SK-N-SH treated with all-trans-retinoic acid at 6 μM for 48 hours (cell line): ENCODE data around the gene GPATCH1.

Experiments used
- ATAC-seq: fragments of 200-7000 bp; cut with Tn5 transposase; 3 replicates; pipeline ENCODE4 v1.9.1; 2020; ENCODE audit warnings: mild to moderate bottlenecking, moderate library complexity
- ARNTL ChIP-seq: fragments of 450-650 bp; formaldehyde crosslinking; IDR thresholded peaks from 2 replicates; pipeline ENCODE4 v1.5.0; 2020; ENCODE audit warnings: low read depth, mild to moderate bottlenecking, moderate library complexity, borderline replicate concordance
- BACH2 ChIP-seq: fragments of 250-450 bp; sonication (Bioruptor Pico); IDR thresholded peaks from 2 replicates; pipeline ENCODE4 v1.9.0; 2021; ENCODE audit warnings: mild to moderate bottlenecking, borderline replicate concordance
- CSDC2 ChIP-seq: fragments of 250-450 bp; sonication (Bioruptor Pico); IDR thresholded peaks from 2 replicates; pipeline ENCODE4 v1.5.0; 2020; ENCODE audit warnings: mild to moderate bottlenecking, moderate library complexity
- ESRRG ChIP-seq: fragments of 250-450 bp; sonication (Bioruptor Pico); IDR thresholded peaks from 2 replicates; pipeline ENCODE4 v1.6.1; 2021; ENCODE audit warnings: mild to moderate bottlenecking
- GLIS3 ChIP-seq: fragments of 250-450 bp; sonication (Bioruptor Pico); IDR thresholded peaks from 2 replicates; pipeline ENCODE4 v1.5.0; 2020; ENCODE audit warnings: mild to moderate bottlenecking, moderate library complexity
- ISL1 ChIP-seq: fragments of 250-450 bp; sonication (Bioruptor Pico); IDR thresholded peaks from 2 replicates; pipeline ENCODE4 v2.1.2; 2022; ENCODE audit warnings: mild to moderate bottlenecking, moderate library complexity
- OSR1 ChIP-seq: fragments of 250-450 bp; sonication (Bioruptor Pico); IDR thresholded peaks from 2 replicates; pipeline ENCODE4 v1.8.0; 2022; ENCODE audit warnings: moderate library complexity, mild to moderate bottlenecking, inconsistent platforms
- PATZ1 ChIP-seq: fragments of 250-450 bp; sonication (Bioruptor Pico); IDR thresholded peaks from 2 replicates; pipeline ENCODE4 v1.8.0; 2020; ENCODE audit warnings: mild to moderate bottlenecking, moderate library complexity, borderline replicate concordance
- PPARA ChIP-seq: fragments of 250-450 bp; sonication (Bioruptor Pico); IDR thresholded peaks from 2 replicates; pipeline ENCODE4 v1.5.0; 2020; ENCODE audit warnings: mild to moderate bottlenecking, borderline replicate concordance
- RARB ChIP-seq: fragments of 250-450 bp; sonication (Bioruptor Pico); IDR thresholded peaks from 2 replicates; pipeline ENCODE4 v1.8.0; 2021; ENCODE audit warnings: mild to moderate bottlenecking, moderate library complexity
- SNAI2 ChIP-seq: fragments of 250-450 bp; sonication (Bioruptor Pico); IDR thresholded peaks from 2 replicates; pipeline ENCODE4 v1.5.0; 2020; ENCODE audit warnings: mild to moderate bottlenecking, moderate library complexity
- TCF4 ChIP-seq: fragments of 250-450 bp; sonication (Bioruptor Pico); IDR thresholded peaks from 2 replicates; pipeline ENCODE4 v1.8.0; 2021; ENCODE audit warnings: mild to moderate bottlenecking, moderate library complexity, borderline replicate concordance
- TOX ChIP-seq: fragments of 250-450 bp; sonication (Bioruptor Pico); IDR thresholded peaks from 2 replicates; pipeline ENCODE4 v1.8.0; 2021; ENCODE audit warnings: mild to moderate bottlenecking, moderate library complexity, borderline replicate concordance
- TSHZ2 ChIP-seq: fragments of 250-450 bp; sonication (Bioruptor Pico); IDR thresholded peaks from 2 replicates; pipeline ENCODE4 v1.5.0; 2020; ENCODE audit warnings: mild to moderate bottlenecking, moderate library complexity
- ZC3H10 ChIP-seq: fragments of 250-450 bp; sonication (Bioruptor Pico); IDR thresholded peaks from 2 replicates; pipeline ENCODE4 v1.5.1; 2021; ENCODE audit warnings: mild to moderate bottlenecking, moderate library complexity
- ZFP3 ChIP-seq: fragments of 250-450 bp; sonication (Bioruptor Pico); IDR thresholded peaks from 2 replicates; pipeline ENCODE4 v1.5.0; 2020; ENCODE audit warnings: mild to moderate bottlenecking, moderate library complexity
- ZFP30 ChIP-seq: fragments of 450-650 bp; formaldehyde crosslinking; IDR thresholded peaks from 2 replicates; pipeline ENCODE4 v1.5.0; 2022; ENCODE audit warnings: mild to moderate bottlenecking, moderate library complexity
- ZNF565 ChIP-seq: fragments of 450-650 bp; formaldehyde crosslinking; conservative IDR thresholded peaks from 2 replicates; pipeline ENCODE4 v1.5.0; 2020; ENCODE audit warnings: low read depth, mild to moderate bottlenecking, moderate library complexity
- ZNF70 ChIP-seq: fragments of 450-650 bp; formaldehyde crosslinking; IDR thresholded peaks from 2 replicates; pipeline ENCODE4 v1.5.0; 2020; ENCODE audit warnings: mild to moderate bottlenecking, moderate library complexity
- TF ChIP-seq, protein P1 (sequence below): fragments of 250-450 bp; sonication (Bioruptor Pico); IDR thresholded peaks from 2 replicates; pipeline ENCODE4 v1.8.0; 2021; ENCODE audit warnings: low read depth, mild to moderate bottlenecking, moderate library complexity, borderline replicate concordance
- TF ChIP-seq, protein P2 (sequence below): fragments of 250-450 bp; sonication (Bioruptor Pico); IDR thresholded peaks from 2 replicates; pipeline ENCODE4 v1.5.1; 2020; ENCODE audit warnings: low read depth, mild to moderate bottlenecking, moderate library complexity

Gene GPATCH1

DNA sequence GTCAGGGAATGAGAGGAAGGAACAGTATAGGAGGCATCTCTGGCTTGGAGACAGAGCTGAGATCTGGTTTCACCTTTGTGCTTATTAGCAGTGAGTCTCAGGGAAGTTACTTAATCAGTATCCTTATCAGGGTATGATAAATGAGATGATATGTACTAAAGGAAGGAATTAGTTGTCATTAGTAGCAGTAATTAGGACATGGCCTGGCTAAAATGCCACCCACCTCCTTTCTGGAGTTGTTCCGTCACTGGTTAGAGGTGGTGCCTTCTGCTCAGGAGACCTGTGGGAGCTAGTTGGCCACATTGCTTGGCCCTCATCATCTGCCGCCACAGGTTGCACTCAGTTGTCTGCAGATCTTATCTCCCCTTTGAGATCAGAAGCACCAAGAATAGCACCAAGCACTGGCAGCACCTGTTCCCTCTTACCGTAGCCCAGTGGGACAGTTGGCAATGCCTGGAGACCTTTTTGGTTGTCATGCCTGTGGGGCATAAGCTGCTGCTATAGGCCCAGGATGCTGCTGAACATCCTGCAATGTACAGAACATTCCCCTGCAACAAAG, 4.7 kb downstream of the GPATCH1 start (continued):
- TF ChIP-seq ZFP3 (no peak), SNAI2 (CRISPR knock-in tag) (no peak), TCF4 (CRISPR knock-in tag) (no peak), ZFP30 (CRISPR knock-in tag) (no peak)
- TF ChIP-seq, all 23 proteins: peak for 0

GRCh38 chr19:33086955-33087354, 6.0 kb downstream of the GPATCH1 start:
- ATAC-seq = no peak
- TF ChIP-seq ZFP30 (CRISPR knock-in tag) (no peak), CSDC2 (CRISPR knock-in tag) (no peak), BACH2 (CRISPR knock-in tag) (no peak), SNAI2 (CRISPR knock-in tag) (no peak), ARNTL (CRISPR knock-in tag) (no peak), ZFP3 (no peak), PATZ1 (CRISPR knock-in tag) (no peak), GLIS3 (no peak), ZNF70 (CRISPR knock-in tag) (no peak), OSR1 (CRISPR knock-in tag) (no peak), ESRRG (no peak), ISL1 (no peak), RARB (CRISPR knock-in tag) (no peak), PPARA (CRISPR knock-in tag) (no peak), ZNF565 (CRISPR knock-in tag) (no peak), TSHZ2 (CRISPR knock-in tag) (no peak), TOX (CRISPR knock-in tag) (no peak), TCF4 (CRISPR knock-in tag) (no peak)
- TF ChIP-seq, protein P1, sequence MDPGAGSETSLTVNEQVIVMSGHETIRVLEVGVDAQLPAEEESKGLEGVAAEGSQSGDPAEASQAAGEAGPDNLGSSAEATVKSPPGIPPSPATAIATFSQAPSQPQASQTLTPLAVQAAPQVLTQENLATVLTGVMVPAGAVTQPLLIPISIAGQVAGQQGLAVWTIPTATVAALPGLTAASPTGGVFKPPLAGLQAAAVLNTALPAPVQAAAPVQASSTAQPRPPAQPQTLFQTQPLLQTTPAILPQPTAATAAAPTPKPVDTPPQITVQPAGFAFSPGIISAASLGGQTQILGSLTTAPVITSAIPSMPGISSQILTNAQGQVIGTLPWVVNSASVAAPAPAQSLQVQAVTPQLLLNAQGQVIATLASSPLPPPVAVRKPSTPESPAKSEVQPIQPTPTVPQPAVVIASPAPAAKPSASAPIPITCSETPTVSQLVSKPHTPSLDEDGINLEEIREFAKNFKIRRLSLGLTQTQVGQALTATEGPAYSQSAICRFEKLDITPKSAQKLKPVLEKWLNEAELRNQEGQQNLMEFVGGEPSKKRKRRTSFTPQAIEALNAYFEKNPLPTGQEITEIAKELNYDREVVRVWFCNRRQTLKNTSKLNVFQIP (CRISPR knock-in tag) = no peak
- TF ChIP-seq, protein P2, sequence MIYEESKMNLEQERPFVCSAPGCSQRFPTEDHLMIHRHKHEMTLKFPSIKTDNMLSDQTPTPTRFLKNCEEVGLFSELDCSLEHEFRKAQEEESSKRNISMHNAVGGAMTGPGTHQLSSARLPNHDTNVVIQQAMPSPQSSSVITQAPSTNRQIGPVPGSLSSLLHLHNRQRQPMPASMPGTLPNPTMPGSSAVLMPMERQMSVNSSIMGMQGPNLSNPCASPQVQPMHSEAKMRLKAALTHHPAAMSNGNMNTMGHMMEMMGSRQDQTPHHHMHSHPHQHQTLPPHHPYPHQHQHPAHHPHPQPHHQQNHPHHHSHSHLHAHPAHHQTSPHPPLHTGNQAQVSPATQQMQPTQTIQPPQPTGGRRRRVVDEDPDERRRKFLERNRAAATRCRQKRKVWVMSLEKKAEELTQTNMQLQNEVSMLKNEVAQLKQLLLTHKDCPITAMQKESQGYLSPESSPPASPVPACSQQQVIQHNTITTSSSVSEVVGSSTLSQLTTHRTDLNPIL = no peak

DNA sequence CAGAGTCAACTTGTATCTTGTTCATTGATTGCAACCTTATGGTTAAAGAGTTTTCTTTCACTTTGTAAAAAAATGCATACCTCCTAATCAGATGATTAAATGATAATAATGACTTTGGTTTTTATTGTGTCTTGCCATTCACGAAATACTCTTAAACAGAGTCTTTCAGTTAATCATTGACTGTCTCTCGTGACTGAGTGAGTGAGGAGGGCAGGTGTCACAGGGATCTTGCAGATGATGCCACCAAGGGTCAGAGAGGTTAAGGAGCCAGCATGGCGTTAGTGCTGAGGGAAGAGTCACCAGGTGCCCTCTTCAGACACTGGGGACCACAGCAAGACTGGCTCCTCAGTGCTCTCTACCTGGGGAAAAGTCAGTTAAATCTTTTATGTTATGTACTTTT, 8.0 kb downstream of the GPATCH1 start:
- ATAC-seq = no peak
- TF ChIP-seq CSDC2 (CRISPR knock-in tag) (no peak), ZNF565 (CRISPR knock-in tag) (no peak), ZFP3 (no peak), BACH2 (CRISPR knock-in tag) (no peak)
- TF ChIP-seq, all 23 proteins: peak for 0

DNA sequence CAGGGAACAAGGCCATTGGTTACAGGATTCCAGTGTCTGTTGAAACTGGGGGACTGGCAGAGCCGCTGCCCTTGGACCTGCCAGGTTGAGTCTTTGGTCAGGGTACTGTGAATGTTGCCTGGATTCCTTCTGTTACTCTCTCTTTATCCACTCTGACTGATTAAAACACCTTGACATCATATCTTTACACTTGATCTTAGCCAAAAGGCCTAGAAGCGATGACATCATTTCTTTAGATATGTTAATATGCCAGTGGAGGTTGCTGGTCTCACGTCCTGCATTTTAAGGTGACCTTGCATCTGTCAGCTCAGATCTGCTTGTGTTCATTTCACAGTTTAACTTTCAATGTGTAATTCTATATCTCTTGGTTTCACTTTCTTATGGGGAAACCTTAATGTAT, 9.2 kb downstream of the GPATCH1 start:
- ATAC-seq = no peak
- TF ChIP-seq, protein P1 (CRISPR knock-in tag) = no peak
- TF ChIP-seq BACH2 (CRISPR knock-in tag) (no peak), ZNF70 (CRISPR knock-in tag) (no peak), ZNF565 (CRISPR knock-in tag) (no peak), ZC3H10 (CRISPR knock-in tag) (no peak), GLIS3 (no peak)
